ENCODE data around the gene VOPP1.

- TF ChIP-seq, protein P1, sequence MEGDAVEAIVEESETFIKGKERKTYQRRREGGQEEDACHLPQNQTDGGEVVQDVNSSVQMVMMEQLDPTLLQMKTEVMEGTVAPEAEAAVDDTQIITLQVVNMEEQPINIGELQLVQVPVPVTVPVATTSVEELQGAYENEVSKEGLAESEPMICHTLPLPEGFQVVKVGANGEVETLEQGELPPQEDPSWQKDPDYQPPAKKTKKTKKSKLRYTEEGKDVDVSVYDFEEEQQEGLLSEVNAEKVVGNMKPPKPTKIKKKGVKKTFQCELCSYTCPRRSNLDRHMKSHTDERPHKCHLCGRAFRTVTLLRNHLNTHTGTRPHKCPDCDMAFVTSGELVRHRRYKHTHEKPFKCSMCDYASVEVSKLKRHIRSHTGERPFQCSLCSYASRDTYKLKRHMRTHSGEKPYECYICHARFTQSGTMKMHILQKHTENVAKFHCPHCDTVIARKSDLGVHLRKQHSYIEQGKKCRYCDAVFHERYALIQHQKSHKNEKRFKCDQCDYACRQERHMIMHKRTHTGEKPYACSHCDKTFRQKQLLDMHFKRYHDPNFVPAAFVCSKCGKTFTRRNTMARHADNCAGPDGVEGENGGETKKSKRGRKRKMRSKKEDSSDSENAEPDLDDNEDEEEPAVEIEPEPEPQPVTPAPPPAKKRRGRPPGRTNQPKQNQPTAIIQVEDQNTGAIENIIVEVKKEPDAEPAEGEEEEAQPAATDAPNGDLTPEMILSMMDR (IDR thresholded peaks at IDR 0.05; ENCODE audit: low read depth, low read length, poor library complexity, severe bottlenecking): no peak
- TF ChIP-seq EZH2phosphoT487 (IDR thresholded peaks at IDR 0.05; ENCODE audit: borderline replicate concordance, low read length): no peak
Observed at GRCh38 chr7:55427342-55427741, 145.0 kb downstream of the VOPP1 start.

All from DOHH2 (cell line).